HG02943 (cell line): ENCODE data around the gene NSMCE4A.
A peak's percentile ranks its signal among the peaks of the same experiment; 100 is the strongest.
"Not testable (repeated sequence)": the region's sequence is repeated elsewhere in the genome, so short reads cannot be mapped to it uniquely, and the experiment has no call there.

ENCODE experiments used
- ATAC-seq: cut with Tn5 transposase; IDR thresholded peaks from one replicate; pipeline ENCODE4 v1.9.1; 2021; ENCODE audit warnings: mild to moderate bottlenecking, low read depth, moderate library complexity; ENCODE audit not compliant: unreplicated experiment

The NSMCE4A gene

DNA sequence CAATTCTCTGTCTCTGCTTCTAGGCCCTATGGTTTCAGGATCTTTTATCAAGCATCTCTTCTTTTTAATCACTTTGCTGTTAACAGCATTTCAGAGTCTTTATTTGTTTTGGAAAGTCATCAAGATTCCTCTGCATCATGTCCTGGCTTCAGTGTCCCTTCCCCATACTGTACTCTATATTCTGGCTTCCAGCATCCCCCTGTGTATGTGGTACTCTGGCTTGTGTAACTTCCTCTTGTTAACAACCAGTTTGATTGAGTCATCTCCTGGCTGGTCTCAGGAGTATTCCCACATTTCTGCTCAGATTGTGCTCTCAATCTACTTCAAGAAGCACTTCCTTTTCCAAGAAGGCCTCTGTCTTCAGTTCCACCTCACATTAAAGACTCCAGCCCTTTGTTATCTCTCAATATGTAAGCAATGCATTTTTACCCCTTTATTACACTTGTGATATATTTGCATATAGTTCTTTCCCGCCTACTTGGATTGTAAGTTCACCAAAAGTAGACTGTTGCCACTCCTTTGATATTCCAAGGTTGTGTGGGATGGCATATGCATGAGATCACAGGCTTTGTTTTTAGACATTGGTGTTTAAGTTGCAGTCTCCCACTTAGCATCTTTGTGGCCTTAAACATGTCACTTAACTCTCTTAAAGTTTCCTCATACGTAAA is 32.1 kb downstream of the NSMCE4A start:
- no peak for ATAC-seq

DNA sequence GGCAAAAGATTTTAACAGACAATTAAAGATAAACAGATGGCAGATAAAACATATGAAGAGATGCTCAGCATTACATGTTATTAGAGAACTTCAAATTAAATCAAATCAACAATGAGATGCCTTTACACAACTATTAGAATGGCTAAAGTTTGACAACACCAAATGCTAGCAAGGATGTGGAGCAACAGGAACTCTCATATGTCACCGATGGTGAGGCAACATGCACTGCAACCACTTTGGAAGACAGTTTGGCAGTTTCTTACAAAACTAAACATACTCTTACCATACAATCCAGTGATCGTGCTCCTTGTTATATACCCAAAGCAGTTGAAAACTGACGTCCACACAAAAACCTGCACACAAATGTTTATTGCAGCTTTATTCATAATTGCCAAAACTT is 33.5 kb downstream of the NSMCE4A start:
- no peak for ATAC-seq

DNA sequence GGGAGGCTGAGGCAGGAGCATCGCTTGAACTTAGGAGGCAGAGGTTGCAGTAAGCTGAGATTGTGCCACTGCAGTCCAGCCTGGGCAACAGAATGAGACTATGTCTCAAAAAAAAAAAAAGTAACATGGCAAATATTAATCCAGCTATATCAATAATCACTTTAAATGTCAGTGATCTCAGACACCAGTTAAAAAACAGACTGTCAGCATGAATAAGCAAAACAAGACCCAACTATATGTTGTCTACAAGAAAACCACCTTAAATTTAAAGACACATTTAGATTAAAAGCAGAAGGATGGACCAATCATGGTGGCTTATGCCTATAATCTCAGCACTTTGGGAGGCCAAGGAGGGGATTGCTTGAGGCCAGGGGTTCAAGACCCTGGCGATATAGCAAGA is 38.7 kb downstream of the NSMCE4A start:
- ATAC-seq, result no peak

DNA sequence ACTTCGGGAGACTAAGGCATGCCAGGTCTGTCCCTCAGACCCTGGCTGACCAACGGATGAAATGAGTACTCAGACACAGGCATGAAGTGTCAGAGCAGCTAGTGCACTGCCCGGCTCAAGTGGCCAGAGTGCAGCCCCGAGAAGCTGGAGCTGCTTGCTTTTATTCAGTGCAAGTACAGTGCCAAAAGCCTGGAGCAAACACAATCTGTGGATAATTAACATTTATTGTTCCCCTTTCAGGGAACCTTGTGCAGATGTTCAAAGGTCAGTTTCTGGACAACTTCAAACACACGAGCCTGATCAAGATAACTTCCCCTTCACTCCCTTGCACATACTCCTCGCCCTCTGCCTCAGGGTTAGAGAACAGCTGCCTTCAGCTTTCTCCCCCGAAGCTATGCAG is 39.3 kb downstream of the NSMCE4A start:
- no peak for ATAC-seq

DNA sequence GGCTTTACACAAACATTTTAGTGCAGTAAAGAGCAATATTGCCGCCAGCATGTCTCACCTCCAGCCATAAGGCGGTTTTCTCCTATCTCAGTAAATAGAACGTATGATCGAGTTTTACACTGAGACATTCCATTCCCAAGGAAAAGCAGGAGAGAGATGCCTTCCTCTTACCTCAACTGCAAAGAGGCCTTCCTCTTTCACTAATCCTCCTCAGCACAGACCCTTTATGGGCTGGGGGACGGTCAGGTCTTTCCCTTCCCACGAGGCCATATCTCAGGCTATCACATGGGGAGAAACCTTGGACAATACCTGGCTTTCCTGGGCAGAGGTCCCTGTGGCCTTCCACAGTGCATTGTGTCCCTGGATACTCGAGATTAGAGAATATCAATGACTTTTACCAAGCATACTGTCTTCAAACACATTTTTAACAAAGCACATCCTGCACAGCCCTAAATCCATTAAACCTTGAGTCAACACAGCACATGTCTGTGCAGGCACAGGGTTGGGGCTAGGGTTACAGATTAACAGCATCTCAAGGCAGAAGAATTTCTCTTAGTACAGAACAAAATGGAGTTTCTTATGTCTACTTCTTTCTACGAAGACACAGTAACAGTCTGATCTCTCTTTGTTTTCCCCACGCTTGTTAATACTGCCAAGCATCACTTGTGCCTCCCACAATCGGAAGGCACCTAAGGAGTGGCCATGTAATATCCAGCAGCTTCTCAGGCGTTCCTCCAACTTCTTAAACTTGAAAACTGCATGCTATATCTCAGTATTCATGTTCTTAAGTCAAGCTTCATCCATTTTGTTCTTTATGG is 44.5 kb downstream of the NSMCE4A start:
- ATAC-seq, result not testable (repeated sequence)

DNA sequence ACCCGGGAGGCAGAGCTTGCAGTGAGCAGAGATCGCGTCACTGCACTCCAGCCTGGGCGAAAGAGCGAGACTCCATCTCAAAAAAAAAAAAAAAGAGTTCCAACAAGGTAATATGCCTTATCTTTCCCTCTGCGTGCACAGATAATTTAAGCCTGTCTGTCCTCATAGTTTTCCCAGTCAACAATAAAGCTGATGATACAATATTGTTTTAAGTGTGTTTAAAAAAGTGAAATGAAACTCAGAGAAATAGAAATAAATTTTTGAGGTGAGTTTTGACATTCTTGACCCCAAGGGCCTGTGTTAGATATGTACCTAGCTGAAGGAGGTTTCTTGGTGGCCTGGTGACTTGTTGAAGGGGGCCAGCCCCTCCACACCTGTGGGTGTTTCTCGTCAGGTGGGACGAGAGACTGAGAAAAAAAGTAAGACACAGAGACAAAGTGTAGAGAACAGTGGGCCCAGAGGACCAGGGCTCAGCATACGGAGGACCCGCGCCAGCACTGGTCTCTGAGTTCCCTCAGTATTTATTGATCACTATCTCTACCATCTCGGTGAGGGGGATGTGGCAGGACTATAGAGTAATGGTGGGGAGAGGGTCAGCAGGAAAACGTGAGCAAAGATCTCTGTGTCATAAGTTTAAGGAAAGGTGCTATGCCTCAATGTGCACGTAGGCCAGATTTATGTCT is 45.3 kb downstream of the NSMCE4A start:
- not testable (repeated sequence) for ATAC-seq

DNA sequence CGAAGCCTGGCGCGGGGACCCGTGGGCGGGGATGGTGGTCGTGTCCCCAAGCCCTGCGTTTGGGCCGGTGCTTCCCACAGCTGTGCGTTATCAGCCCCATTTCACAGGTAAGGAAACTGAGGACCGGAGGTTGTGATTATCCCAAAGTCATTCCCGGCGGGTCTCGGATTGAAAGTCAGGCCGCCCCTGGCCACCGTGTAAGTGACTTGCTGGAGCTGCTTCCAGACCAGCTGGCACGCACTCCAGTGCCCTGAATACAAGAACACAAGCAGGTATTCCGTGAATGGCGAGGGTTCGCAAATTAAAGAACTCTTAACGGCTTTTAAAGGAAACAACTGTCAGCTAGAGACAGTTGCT is 46.5 kb downstream of the NSMCE4A start:
- ATAC-seq, result no peak

DNA sequence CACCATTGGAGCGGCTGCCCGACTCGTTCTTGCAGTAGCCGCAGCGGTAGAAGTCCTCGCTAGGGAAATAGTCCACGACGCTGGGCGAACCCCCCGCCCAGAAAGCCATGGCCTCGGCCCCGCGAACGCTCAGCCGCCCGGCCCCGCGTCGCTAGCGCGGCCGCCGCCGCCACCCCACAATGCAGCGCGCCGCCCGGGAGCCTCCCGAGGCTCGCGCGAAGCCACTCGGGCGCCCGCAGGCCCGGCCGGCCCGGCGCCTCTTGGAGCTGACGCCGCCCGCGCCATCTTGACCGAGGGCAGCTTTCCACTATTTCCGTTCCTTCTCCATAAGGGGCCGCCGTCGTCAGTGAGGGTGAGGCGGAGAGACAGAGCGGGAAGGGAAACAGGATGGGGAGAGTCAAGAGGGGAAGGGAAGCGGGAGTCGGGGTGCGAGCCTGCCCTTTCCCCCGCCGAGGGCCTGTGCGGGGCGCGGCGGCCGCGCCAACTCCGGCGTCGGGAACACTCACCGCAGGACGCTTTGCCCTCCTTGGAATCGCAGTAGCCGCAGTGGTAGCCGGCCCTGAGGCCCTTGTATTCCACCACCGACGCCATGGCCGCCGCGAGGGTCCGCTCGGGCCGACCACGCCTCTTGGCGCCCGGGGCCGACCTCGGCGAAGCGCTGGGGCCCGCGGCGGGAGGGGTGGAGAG is 47.0 kb downstream of the NSMCE4A start, which contains the start of gene ATE1:
Gene ATE1, minus strand, starts transcription at position 191 of the 687 bp plus-strand sequence. Its CDS starts 82 bp downstream, at position 109.
- peak; percentile 75 for ATAC-seq

DNA sequence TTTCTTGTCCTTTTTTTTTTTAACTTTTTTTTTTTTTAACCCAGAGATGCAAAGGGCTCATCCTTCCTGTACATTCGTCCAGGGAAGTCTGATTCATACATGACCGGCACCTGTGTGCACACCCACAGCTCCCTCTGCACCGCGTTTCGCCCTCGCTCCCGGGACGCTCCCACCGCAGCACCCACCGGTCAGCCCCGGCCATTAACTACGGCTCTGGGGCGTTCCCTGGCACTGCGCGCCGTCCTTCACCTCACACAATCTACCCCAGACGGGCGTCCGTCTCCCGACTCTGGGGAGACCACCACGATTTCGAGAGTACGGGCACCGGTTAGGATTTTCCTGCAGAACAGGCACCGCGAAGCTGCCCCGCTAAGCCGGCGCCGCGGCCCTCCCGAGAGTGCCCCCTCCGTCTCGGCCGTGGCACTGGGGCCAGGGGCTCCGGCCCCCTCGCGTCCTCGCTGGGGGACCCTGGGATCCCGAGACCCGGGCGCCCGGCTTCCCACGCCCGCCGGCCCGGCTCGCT is 47.6 kb downstream of the NSMCE4A start:
- ATAC-seq, result peak; percentile 38

DNA sequence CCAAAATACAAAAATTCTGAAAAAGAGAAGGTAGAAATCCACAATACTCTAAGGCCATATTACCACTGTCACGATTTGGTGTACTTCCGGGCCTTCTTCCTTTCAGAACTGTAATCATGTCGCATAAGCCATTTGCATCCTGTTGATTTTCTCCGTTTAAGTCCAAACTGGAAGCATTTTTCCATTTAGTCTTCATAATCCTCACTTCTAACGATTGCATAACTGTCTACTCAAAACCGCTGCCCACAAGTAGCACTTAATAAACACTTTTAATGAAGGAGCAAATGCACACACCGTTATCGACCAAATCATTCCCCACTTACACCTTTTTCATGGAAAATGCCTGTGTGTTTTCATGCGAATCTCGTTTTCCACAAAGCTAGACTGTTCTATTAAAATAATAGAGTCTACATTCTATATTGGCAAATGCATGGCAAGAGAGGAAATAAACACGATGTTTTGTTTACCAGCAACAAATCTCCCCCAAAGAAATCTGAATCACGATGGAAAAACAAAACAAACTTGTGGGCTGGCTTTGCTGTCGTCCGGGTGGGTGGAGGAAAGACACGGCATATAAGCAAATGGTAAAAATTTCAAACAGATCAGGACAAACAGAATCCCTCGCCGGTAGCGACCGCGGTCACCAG is 48.2 kb downstream of the NSMCE4A start:
- peak; percentile 17 for ATAC-seq

DNA sequence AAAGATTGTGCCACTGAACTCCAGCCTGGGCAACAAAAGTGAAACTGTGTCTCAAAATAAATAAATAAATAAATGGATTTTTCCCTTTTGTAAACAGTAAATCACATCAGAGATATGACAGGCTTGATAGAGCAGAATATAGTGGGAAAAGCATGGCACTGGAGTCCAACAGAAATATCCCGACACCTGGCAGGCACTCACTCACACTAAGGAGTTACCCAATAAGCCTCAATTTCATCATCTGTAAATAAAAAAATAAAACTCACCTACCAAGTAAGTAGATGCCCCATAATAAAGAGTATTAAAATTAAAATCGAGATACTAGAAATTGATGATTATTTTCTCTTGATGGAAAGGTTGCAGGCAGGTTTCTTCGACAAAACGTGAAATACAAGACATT is 48.9 kb downstream of the NSMCE4A start:
- ATAC-seq, result no peak

DNA sequence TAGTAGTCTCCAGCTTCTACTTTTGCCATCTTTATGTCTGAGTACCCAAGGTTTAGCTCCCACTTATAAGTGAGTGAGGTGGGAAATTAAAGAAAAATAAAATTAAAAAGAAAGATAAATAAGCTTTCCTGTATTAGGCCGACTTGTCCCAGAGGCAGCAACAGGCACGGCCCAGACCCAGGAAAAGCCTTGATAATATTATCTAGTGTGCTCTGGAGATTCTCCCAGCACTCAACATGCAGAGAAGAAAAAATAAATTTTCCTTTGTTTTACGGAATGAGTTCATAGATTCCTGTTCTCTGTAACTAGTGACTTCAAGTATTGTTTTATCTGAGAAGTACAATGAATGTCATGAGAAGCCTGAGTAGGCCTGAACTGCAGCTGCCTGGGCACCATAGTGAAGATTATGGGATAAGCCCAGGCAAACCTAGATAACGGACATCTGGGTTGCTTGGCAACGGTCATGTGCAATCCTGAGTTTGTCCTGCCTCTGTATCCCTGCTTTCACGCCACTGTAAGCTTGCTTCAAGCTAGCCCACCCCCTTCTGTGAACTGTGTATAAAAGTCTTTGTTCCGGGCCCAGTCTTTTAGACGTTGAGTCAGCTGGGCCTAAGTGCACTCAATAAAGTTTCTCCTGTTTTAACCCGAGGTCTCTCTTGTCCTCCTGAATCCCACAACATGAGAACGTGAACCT is 53.6 kb downstream of the NSMCE4A start:
- ATAC-seq, result no peak

DNA sequence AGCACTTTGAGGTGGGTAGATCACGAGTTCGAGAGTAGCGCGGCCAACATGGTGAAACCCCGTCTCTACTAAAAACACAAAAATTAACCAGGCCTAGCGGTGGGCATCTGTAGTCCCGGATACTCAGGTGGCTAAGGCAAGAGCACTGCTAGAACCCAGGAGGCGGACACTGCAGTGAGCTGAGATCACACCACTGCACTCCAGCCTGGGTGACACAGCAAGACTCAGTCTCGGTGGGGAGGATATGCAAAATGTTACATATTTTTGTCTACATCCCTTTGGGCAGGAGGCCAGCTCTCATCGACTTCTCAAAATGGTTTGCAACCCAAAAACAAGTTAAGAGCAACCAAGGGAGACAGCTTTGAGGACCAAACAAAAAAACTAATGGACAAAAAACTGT is 55.4 kb downstream of the NSMCE4A start:
- no peak for ATAC-seq

DNA sequence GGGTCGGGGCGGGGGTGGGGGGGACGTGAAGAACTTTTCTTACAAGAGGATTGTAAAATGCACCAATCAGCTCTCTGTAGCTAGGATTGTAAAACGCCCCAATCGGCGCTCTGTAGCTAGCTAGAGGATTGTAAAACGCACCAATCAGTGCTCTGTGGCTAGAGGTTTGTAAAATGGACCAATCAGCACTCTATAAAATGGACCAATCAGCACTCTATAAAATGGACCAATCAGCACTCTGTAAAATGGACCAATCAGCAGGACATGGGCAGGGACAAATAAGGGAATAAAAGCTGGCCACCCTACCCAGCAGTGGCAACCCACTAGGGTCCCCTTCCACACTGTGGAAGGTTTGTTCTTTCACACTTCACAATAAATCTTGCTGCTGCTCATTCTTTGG is 56.2 kb downstream of the NSMCE4A start:
- not testable (repeated sequence) for ATAC-seq

DNA sequence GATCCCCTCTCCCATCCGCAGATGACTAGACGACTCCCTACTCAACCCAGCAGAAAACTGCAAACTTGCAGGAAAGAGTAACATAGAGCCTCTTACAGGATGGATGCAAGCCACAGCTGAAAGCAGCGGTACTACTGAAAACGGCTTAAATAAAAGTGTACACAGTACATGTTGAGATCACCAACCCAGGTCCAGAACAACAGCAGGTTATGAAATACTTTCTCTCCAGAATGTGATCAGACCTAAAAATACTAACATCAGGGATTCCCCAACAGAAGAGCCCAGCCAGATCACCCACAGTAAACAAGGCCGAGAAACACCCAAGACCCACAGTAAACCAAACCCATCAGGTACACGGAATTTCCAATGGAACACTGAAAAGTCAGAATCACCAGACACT is 60.4 kb downstream of the NSMCE4A start:
- ATAC-seq, result no peak

DNA sequence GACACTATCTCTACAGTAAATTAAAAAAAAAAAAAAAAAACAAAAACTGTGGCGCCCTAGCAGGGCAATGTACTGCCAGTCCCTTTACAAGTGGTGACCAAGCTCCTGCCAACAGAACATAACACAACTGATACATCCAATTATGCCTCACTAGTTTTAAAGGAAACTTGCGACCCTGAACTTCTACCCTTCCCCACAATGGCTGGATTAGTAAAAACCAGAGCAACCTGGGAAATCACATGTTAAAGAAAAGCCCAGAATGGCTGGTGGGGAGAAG is 63.7 kb downstream of the NSMCE4A start:
- no peak for ATAC-seq

DNA sequence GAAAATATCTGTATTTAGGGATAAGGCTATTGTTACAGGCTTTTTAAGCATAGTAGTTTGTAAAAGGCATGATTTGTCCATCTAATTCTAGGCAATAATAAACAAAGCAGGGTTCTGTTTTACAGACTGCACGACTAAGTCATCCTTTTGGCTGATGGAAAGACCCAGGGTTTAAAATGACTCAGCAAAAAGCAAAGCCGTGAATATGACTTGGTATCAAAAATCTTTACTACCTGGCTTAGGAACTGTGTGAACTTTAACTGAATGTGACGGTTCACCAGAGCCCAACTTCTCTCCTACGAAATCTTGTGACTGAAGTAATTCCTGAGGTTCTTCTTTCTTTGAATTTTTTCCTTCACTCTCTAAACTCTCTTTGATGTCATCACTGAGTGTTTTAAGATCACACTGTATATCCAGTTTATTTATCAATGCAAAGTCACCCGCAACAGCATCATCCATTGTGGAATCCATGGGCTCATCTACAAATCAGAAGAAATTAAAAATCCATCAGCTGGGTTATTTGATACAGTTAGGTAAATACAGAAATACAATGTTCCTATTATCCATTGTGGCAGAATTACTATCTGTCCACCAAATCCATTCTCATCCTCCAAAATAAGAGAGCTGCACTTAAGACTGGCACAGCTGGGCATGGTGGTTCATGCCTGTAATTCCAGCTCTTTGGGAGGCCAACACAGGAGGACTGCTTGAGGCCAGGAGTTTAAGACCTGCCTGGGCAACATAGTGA is 64.2 kb downstream of the NSMCE4A start:
- no peak for ATAC-seq
